CD4-positive, alpha-beta T cell (primary cell): ENCODE results near the gene PIP5KL1. TPM values are rescaled to one million over a fixed set of nuclear protein-coding genes. Genes with fewer than 3 reads are reported as not detected.
A peak's percentile ranks its signal among the peaks of the same experiment; 100 is the strongest.

ENCODE experiments used
- ATAC-seq: fragments of 200-7000 bp; cut with Tn5 transposase; one replicate; pipeline ENCODE4 v1.10.0; 2022; ENCODE audit warnings: mild to moderate bottlenecking; ENCODE audit not compliant: poor library complexity
- CTCF ChIA-PET: fragments of 350-600 bp; sonication (Branson Sonifier 250); formaldehyde crosslinking; loops from one replicate; lab custom pipeline; 2021; ENCODE audit warnings: antibody characterized with exemption, inconsistent platforms; lab: Charles Lee
- POLR2A ChIA-PET: fragments of 350-600 bp; sonication (Branson Sonifier 250); formaldehyde crosslinking; loops from one replicate; lab custom pipeline; 2021; ENCODE audit warnings: antibody characterized with exemption, inconsistent platforms; lab: Charles Lee
- DNase-seq, 14 experiments: peaks; one replicate each; pipeline ENCODE4 v3.0.0-alpha.2; 2013 to 2020; ENCODE audit warnings: mixed read lengths in 2 of 14
- H3K27ac ChIP-seq, 2 donors: one replicate each; pipeline versions ENCODE4 v1.5.1 to v1.7.0; 2013; ENCODE audit warnings: low read length in 2 of 2, low read depth in 1 of 2, mild to moderate bottlenecking in 1 of 2
- H3K27me3 ChIP-seq, 2 experiments: 1 replicate in 1 of 2; 2 replicates in 1 of 2; pipeline versions ENCODE4 v1.6.1 to v1.7.0; 2013; ENCODE audit warnings: low read length in 2 of 2, control low read depth in 1 of 2, mild to moderate bottlenecking in 1 of 2, moderate library complexity in 1 of 2; ENCODE audit not compliant: insufficient read depth in 2 of 2, control insufficient read depth in 1 of 2
- H3K36me3 ChIP-seq: one replicate; pipeline ENCODE4 v1.6.1; 2013; ENCODE audit warnings: low read length, control low read depth; ENCODE audit not compliant: insufficient read depth
- H3K4me1 ChIP-seq: one replicate; pipeline ENCODE4 v1.6.1; 2013; ENCODE audit warnings: low read length, control low read depth; ENCODE audit not compliant: insufficient read depth
- H3K4me3 ChIP-seq: one replicate; pipeline ENCODE4 v1.5.1; 2013; ENCODE audit warnings: mild to moderate bottlenecking, low read length, moderate library complexity
- H3K9me3 ChIP-seq, 2 experiments: 1 replicate in 1 of 2; 2 replicates in 1 of 2; pipeline versions ENCODE4 v1.6.1 to v1.7.0; 2013; ENCODE audit warnings: low read length in 2 of 2, mild to moderate bottlenecking in 2 of 2, control low read depth in 1 of 2, moderate library complexity in 1 of 2; ENCODE audit not compliant: control insufficient read depth in 1 of 2, insufficient read depth in 1 of 2
- H3K27ac Mint-ChIP-seq: one replicate; pipeline ENCODE4 v1.8.0; 2020; ENCODE audit warnings: mixed read lengths
- H3K27me3 Mint-ChIP-seq: one replicate; pipeline ENCODE4 v1.8.0; 2021; ENCODE audit warnings: mixed read lengths
- H3K36me3 Mint-ChIP-seq: one replicate; pipeline ENCODE4 v1.8.0; 2021; ENCODE audit warnings: low read depth, mixed read lengths
- H3K4me1 Mint-ChIP-seq: one replicate; pipeline ENCODE4 v1.8.0; 2021; ENCODE audit warnings: low read depth, mixed read lengths
- H3K4me3 Mint-ChIP-seq: one replicate; pipeline ENCODE4 v1.8.0; 2020; ENCODE audit warnings: mild to moderate bottlenecking, mixed read lengths
- H3K9me3 Mint-ChIP-seq: one replicate; pipeline ENCODE4 v1.8.0; 2020; ENCODE audit warnings: mixed read lengths
- CTCF ChIP-seq: fragments of 200-600 bp; IDR thresholded peaks from one replicate; pipeline ENCODE4 v1.8.0; 2022; ENCODE audit warnings: antibody characterized with exemption, mild to moderate bottlenecking
- intact Hi-C, 2 experiments: fragments of 100-400 bp; cut with DNase I in 1 of 2; cut with micrococcal nuclease in 1 of 2; formaldehyde crosslinking; loops; one replicate each; pipeline versions ENCODE4 v1.15.1 to v1.9.0; 2023 to 2025; cut with DNase I, micrococcal nuclease
- total RNA-seq, 174 experiments: library from RNA in 2 of 174; stranded (reverse) in 2 of 174; gene quantifications; one replicate each; pipeline ENCODE4 v1.2.3 and lab custom pipeline; 2021 to 2026

Gene PIP5KL1
- total RNA-seq, 2 experiments from 2014 or later: 2.9 to 3.3 TPM

GRCh38 chr9:127975376-127976315 is 45.1 kb upstream of the PIP5KL1 start:
- Mint-ChIP-seq H3K9me3 (no peaks in the 10 kb centered on the region), H3K4me3 (peak overlapping the region; percentile 91), H3K36me3 (peaks cover 87% of the 10 kb centered on the region), H3K27me3 (no peaks in the 10 kb centered on the region), H3K4me1 (peaks cover 62% of the 10 kb centered on the region), H3K27ac (peak overlapping the region; percentile 97)
- peak in 2 of 14 experiments; percentile 31 to 40 for DNase-seq
- Histone ChIP-seq H3K27me3 (no peaks in the 10 kb centered on the region), H3K4me3 (peak overlapping the region; percentile 67), H3K4me1 (peaks cover 76% of the 10 kb centered on the region), H3K9me3 (no peaks in the 10 kb centered on the region), H3K36me3 (peaks cover 45% of the 10 kb centered on the region), H3K27ac (peak overlapping the region; percentile 73 to 96)
- CTCF ChIA-PET: interaction anchor here (1.3 to 4.0 kb wide), 3 partner anchors 20 to 59 kb away, joined by 3 to 18 read pairs (median 17); no protein-coding TSS in a partner anchor
- intact Hi-C loops: loop anchor here (1.0 to 2.0 kb wide), 2 partner anchors 19 to 20 kb away; no protein-coding TSS in a partner anchor
- no peak for TF ChIP-seq CTCF
- ATAC-seq: no peak
- POLR2A ChIA-PET: interaction anchor here (1.0 to 34.9 kb wide), 6 partner anchors 7 to 51 kb away, joined by 3 to 1020 read pairs (median 139); no protein-coding TSS in a partner anchor

GRCh38 chr9:127974769-127975261 is 44.2 kb upstream of the PIP5KL1 start:
- H3K27ac ChIP-seq: peak overlapping the region; percentile 73 to 96

More at GRCh38 chr9:127974769-127975261, 44.2 kb upstream of the PIP5KL1 start:
- H3K4me3 Mint-ChIP-seq: peak overlapping the region; percentile 91
- no peaks in the 10 kb centered on the region for H3K9me3 Mint-ChIP-seq
- H3K36me3 Mint-ChIP-seq: peaks cover 92% of the 10 kb centered on the region
- no peak for TF ChIP-seq CTCF
- peak overlapping the region; percentile 97 for H3K27ac Mint-ChIP-seq
- Histone ChIP-seq H3K27me3 (no peaks in the 10 kb centered on the region), H3K9me3 (no peaks in the 10 kb centered on the region), H3K4me1 (peaks cover 85% of the 10 kb centered on the region), H3K36me3 (peaks cover 45% of the 10 kb centered on the region), H3K4me3 (peak overlapping the region; percentile 67)
- intact Hi-C loops: loop anchor here in 1 of 2 experiments (5.0 kb wide), 1 partner anchor 38 kb away; the partner anchor contains the start of gene DPM2
- H3K4me1 Mint-ChIP-seq: peaks cover 70% of the 10 kb centered on the region
- no peaks in the 10 kb centered on the region for H3K27me3 Mint-ChIP-seq
- DNase-seq (peak in 1 of 14 experiments; percentile 16), ATAC-seq (no peak)
- CTCF ChIA-PET: interaction anchor here (1.3 to 2.2 kb wide), 2 partner anchors 19 to 31 kb away, joined by 3 to 13 read pairs; no protein-coding TSS in a partner anchor
- POLR2A ChIA-PET: interaction anchor here (0.8 to 34.9 kb wide), 7 partner anchors 17 to 93 kb away, joined by 3 to 1020 read pairs (median 14); partner anchors contain the start of genes NAIF1 and SLC25A25
